Activated T-cell treated with anti-CD3 and anti-CD28 coated beads, Interleukin-2, amount 50 U/mL, for 48 hours (primary cell): Measurements from ENCODE around the gene TPM4.
A peak's percentile ranks its signal among the peaks of the same experiment; 100 is the strongest.
"Not testable (repeated sequence)": the region's sequence is repeated elsewhere in the genome, so short reads cannot be mapped to it uniquely, and the experiment has no call there.

Experiments used
- DNase-seq, 2 experiments: peaks; one replicate each; pipeline ENCODE4 v3.0.0-alpha.2; 2020

TPM4 gene

DNA sequence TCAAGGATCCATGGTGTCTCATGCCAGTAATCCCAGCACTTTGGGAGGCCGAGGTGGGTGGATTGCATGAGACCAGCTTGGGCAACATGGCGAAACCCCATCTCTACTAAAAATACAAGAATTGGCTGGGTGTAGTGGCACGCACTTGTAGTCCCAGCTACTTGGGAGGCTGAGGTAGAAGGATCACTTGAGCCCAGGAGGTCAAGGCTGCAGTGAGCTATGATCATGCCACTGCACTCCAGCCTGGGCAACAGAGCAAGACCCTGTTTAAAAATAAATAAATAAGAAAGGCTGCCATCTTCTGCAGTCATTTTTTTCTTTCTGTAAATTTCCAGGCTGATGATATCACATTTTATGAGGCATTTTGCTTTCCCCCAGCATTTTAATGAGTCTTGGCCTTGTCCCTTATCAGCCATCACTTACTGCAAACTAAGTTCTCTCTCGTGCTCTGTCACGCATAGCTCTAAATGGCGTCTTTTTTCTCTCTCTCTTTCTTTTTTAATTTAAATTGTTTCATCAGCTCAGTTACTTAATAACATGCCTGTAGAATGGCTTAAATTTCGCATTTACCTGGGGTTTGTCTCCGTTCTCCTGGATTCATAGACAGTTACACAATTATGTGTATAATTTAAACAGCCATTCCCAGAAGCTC lies 23.1 kb downstream of the TPM4 start:
- DNase-seq: not testable (repeated sequence)

DNA sequence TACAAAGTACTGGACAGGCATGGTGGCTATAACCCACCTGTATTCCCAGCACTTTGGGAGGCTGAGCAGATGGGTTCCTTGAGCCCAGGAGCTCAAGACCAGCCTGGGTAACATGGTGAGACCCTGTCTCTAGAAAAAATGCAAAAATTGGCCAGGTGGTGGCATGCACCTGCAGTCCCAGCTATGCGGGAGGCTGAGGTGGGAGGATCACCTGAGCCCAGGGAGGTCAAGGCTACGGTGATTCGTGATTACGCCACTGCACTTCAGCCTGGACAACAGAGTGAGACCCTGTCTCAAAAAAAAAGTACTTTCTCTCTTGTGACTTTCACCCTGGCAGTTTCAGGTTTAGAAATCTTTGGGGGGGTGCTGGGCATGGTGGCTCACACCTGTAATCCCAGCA lies 24.2 kb downstream of the TPM4 start:
- no peak for DNase-seq

GRCh38 chr19:16104722-16105121 lies 28.4 kb downstream of the TPM4 start:
- DNase-seq: no peak

DNA sequence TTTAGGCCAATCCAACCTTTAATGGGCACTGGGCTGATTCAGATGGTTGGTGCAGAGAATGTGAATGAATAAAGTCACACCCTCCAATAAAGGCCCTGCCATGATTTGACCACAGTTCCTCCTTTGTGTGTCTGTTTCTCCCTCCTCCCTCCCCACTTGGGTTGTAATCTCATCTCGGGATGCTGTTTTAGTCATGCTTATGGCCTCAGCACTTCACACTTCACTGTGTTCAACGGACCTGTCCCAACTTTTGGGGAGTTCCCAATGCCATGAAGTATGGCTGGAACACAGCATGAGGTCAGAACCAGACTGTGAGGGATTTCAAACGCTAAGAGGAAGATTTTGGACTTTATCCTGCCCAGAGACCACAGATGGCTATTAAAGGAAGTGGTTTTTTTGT lies 29.8 kb downstream of the TPM4 start:
- no peak for DNase-seq

GRCh38 chr19:16111160-16111908 lies 35.0 kb downstream of the TPM4 start, which contains the start of gene RAB8A:
TSS of gene RAB8A (plus strand) at chr19:16111889. CDS start at chr19:16111902, 13 bp downstream.
- peak; percentile 100 for DNase-seq

DNA sequence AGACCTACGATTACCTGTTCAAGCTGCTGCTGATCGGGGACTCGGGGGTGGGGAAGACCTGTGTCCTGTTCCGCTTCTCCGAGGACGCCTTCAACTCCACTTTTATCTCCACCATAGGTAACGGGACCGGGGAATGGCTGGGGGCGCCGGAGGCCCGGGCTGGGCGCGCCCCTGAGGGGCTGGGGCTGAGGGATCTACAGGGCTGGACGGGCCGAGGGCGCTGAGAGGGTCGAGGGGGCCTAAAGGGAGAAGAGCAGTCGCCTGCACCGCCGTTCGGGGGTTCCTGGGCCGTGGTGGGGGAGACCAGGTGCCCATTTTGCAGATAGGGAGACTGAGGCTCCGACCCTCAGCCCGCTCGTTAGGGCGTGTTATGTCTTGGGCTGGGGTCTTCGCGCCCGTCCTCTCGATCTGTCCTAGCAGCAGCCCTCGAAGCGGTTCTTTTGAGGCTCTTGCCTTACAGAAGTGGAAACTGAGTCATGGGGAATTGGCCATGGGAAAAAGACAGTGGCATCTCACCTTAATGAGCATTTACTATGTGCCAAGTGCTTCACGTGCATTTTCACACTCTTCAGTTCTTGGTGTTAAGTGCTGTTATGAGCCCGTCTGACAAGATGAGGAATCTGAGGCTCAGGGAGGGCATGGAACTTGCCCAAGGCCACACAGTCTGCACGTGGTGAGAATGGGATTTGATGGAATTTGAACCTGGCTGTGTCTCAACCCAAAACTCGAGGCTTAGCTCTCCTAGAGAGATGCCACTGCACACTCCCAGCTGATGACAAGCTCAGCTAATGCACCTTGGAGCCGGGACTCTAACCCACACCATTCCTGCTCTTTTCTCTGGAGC lies 35.8 kb downstream of the TPM4 start:
- DNase-seq: no peak

- DNase-seq: no peak
Observed at GRCh38 chr19:16112778-16113177, 36.5 kb downstream of the TPM4 start.

DNA sequence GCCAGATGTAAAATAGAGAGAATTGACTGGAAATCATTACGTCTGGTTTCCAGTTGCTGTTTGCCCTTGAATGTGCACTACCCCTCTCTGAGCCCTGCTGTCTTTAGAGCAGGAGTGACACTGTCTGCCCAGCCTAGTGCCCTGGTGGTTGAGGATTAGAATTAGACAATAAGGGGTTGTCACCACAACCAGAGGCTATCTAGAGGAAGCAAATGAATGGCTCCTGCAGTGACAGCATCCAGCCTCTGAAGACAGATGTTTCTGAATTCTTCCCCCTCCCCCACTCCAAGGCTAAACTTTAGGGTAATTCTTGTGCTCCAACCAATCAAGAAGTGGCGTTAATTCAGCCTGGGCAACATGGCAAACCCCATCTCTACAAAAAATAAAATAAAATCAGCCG lies 37.4 kb downstream of the TPM4 start:
- no peak for DNase-seq

DNA sequence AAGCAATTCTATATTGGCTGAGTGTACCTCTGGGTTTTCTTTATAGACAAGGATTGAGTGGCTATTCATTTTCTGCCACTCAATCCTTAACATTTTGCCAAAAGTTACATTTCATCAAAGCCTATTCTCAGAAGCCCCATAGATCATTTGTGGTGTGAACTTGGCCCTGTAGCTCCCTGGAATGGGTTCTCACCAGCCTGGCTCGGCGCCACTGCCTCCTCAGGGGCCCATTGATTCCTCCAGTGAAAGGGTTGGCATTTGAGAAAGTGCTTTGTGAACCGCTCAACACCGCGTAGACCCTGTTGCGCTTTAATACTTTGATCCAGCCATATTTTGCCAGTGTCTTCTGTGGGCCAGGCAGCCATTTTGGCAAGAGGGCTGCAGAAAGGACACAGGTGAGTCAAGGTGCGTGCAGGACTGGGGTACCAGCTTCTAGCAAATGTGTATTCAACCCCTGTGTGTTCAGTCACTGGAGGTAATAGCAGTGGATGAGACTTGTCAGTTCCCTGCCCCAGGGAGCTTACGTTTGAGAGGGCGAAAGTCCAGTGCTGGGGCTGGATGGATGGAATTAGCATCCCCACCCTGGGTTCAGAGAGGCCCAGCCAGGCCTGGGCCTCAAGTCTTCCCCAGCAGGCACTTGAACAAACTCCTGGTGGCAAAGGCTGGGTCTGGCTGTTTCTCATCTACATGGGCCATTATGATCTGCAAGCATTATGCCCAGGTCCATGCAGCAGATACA lies 39.2 kb downstream of the TPM4 start:
- no peak for DNase-seq

- DNase-seq: no peak
Observed at GRCh38 chr19:16116067-16116466, 39.8 kb downstream of the TPM4 start.

DNA sequence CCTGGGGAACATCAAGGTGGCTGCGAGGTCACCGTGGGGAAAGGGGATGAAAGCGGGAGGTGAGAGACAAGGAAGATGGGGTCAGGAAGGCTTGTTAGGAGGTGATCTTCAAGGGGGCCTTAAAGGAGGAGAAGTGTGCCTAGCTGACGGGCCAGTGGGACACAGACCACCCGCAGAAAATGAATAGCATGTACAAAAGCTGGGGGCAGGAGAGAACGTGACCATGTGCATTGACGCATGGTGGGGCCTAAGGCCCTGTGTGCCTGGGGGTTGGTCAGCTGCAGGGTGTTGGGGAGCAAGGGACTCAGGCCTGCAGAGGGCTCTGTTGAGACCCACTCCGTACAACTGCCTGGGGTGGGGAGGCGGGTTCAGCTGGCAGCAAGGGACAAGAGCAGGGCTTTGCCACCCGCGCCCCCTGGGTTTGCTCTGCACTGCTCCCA lies 41.3 kb downstream of the TPM4 start:
- peak; percentile 44 to 47 for DNase-seq

- peak; percentile 82 to 83 for DNase-seq
Observed at GRCh38 chr19:16118489-16119033, 42.3 kb downstream of the TPM4 start.

DNA sequence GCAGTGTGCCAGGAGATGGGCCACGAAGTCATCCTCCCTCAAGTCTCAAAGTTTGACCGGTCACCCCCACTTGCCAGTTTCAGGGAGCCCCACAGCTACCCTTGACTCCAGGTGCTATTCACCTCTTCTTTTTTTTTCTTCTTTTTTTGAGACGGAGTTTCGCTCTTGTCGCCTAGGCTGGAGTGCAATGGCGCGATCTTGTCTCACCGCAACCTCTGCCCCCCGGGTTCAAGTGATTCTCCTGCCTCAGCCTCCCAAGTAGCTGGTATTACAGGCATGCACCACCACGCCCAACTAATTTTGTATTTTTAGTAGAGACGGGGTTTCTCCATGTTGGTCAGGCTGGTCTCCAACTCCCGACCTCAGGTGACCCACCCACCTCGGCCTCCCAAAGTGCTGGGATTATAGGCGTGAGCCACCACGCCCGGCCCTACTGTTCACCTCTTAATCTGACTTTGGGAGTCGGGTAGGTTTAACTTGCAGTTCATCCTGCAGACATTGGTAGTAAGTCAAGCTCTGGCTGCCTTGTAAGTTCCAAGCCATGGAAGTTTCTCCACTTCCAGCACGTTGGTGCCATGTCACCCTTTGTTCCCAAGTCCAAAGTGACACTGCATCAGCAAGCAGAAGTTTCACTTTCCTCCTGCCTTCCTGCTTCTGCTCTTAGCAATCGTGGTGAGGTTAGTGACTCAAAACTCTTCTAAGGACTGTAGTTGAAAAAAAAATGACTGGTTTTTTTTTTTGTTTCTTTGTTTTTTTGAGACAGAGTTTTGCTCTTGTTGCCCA lies 43.0 kb downstream of the TPM4 start:
- peak; percentile 61 to 64 for DNase-seq

DNA sequence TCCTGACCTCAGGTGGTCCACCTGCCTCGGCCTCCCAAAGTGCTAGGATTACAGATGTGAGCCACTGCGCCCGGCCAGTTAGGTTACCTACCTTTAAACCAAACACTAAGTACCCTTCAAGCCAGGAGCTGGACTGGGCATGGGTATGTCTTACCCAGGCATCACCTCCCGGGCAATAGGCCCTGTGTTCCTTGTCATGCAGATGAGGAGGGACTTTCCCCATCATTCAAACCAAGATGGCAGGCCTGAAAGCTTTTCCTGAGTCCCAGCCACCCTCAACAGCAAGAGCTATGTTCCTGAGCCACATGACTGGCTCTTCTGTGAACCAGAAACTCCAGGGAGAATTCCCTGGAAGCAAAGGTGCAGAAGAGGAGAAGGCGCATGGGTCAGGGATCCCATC lies 44.8 kb downstream of the TPM4 start:
- DNase-seq: no peak

- DNase-seq: no peak
Observed at GRCh38 chr19:16121967-16122366, 45.7 kb downstream of the TPM4 start.

- DNase-seq: no peak
Observed at GRCh38 chr19:16124953-16125352, 48.7 kb downstream of the TPM4 start.

DNA sequence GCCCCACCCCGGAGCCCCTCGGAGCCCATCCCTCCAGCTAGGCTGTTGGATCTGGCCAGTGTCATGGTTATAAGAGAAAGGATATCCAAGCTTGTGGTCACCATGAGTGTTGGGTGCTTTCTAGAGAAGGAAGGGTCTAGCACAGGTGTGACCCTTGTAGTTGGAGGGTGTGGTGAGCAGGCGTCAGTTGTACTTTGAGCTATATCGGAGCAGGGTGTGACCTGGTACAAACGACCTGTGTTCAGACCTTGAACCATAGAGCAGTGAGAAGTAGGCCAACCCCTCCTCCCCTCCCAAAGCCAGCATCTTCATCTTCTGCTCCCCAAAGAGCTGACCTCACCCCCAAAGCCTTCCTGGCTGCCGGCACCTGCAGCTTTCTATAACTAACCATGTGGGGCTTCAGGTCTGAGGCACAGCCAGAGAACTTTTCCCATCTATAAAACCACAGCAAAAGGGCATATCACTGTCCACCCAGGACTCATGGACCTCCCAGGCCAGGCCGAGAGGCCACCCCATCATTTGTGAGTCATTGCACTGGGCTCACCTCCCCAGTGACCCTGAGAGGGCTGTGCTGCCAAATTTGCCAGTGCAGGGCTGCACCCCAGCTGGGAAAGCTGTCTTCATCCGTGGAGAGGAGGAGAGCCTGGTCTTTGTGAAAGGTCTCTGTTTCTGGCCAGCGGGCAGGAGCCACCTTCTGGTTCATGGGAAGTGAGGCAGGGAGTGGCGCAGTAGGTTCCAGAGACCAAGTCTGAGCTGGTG lies 49.6 kb downstream of the TPM4 start:
- no peak for DNase-seq

- DNase-seq: no peak
Observed at GRCh38 chr19:16127080-16127479, 50.8 kb downstream of the TPM4 start.

GRCh38 chr19:16127776-16128371 lies 51.6 kb downstream of the TPM4 start:
- DNase-seq: no peak

DNA sequence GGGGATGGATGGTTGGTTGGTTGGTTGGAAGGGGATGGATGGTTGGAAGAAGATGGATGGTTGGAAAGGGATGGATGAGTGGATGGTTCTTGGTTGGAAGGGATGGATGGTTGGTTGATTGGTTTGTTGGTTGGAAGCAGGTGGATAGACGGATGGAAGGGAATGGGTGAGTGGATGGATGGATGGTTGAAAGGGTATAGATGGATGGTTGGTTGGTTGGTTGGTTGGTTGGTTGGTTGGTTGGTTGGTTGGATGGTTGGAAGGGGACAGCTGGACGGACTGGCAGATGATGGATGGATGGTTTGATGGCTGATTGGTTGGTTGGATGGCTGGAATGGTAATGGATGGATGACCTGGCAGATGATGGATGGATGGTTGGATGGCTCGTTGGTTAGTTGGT lies 55.4 kb downstream of the TPM4 start:
- DNase-seq: no peak
